ENCODE data around the gene AKAP3. TPM values are rescaled to one million over a fixed set of nuclear protein-coding genes. Genes with fewer than 3 reads are reported as not detected.
A peak's percentile ranks its signal among the peaks of the same experiment; 100 is the strongest.

Gene AKAP3
- total and polyA plus RNA-seq, 4 donors = 0.57 to 2.4 (median 1.1) TPM

DNA sequence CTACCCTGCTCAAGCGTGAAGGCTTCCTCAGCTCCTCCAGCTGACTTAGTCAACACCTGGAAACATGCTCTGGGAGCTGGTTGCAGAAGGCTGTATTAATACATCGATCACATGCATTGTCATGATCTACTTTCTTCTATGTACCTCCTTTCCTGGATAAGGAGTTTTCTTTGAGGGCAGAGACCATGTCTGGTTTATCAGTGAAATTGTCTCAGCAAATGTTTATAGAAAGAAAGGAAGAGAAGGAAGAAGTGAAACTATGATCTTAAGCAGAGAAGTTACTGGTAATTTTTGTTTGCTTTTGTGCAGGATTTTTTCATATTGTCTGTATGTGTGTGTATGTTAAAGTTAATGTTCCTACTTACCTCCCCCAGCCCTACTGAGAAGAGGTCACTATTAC is 82.4 kb downstream of the AKAP3 start:
- TF ChIP-seq CTCF (IDR thresholded peaks at IDR 0.05; ENCODE audit: control extremely low read depth, extremely low read depth) = no peak
- no peaks in the 10 kb centered on the region for H3K36me3 ChIP-seq (ENCODE audit: control insufficient read depth in 4 of 4, insufficient read depth in 4 of 4, low read length in 4 of 4)
- no peak overlapping the region for H3K9ac ChIP-seq (ENCODE audit: insufficient read depth in 1 of 2, low read length in 2 of 2)
- no peaks in the 10 kb centered on the region for H3K9me3 ChIP-seq (ENCODE audit: control insufficient read depth in 4 of 4, insufficient read depth in 3 of 4, low read length in 3 of 4)
- no peaks in the 10 kb centered on the region for H3K27me3 ChIP-seq (ENCODE audit: control insufficient read depth in 3 of 3, insufficient read depth in 3 of 3, low read length in 2 of 3)
- WGBS, 2 donors = 71 to 80% methylated on average over 2 of the region's 2 CpGs
- no peak overlapping the region for H3K4me3 ChIP-seq
- peak overlapping the region in 1 of 2 donors; percentile 45 for H3K27ac ChIP-seq (ENCODE audit: low read depth in 1 of 2, low read length in 1 of 2)
- no peak for DNase-seq
- ATAC-seq (ENCODE audit: insufficient read depth, low FRiP score) = no peak
- H3K4me1 ChIP-seq (ENCODE audit: control insufficient read depth in 5 of 5, insufficient read depth in 5 of 5, low read length in 5 of 5) = peaks cover 0 to 12% (median 4%) of the 10 kb centered on the region in 5 donors

Other genes starting within 250 kb of the AKAP3 start
- not detected for gene FGF6, start 203.2 kb downstream of the AKAP3 start, total RNA-seq
- not detected for gene FGF6, start 203.2 kb downstream of the AKAP3 start, polyA plus RNA-seq
- 1 to 10 TPM; 4.0 to 6.9 TPM for gene RAD51AP1, start 110.2 kb downstream of the AKAP3 start, total RNA-seq
- gene RAD51AP1, start 110.2 kb downstream of the AKAP3 start, polyA plus RNA-seq = 1 to 10 TPM; 2.1 to 3.0 TPM
- 10 to 100 TPM; 27.8 to 32.1 TPM for gene DYRK4, start 86.8 kb downstream of the AKAP3 start, total RNA-seq
- 10 to 100 TPM; 30.5 to 80.2 TPM for gene DYRK4, start 86.8 kb downstream of the AKAP3 start, polyA plus RNA-seq
- 10 to 100 TPM; 65.9 to 79.1 TPM for gene NDUFA9, start 63 bp upstream of the AKAP3 start, total RNA-seq
- 10 to 100 TPM; 64.1 to 70.4 TPM for gene NDUFA9, start 63 bp upstream of the AKAP3 start, polyA plus RNA-seq
- 1 to 10 TPM in 1 of 2 donors, under 1 TPM in 1; 0.40 to 1.3 TPM for gene GALNT8, start 71.3 kb upstream of the AKAP3 start, total RNA-seq
- under 1 TPM; 0.09 to 0.30 TPM for gene GALNT8, start 71.3 kb upstream of the AKAP3 start, polyA plus RNA-seq